GM12878 (cell line): ENCODE results near the gene MRGPRG. TPM values are rescaled to one million over a fixed set of nuclear protein-coding genes. Genes with fewer than 3 reads are reported as not detected.

Experiments
- ATAC-seq: fragments of 200-7000 bp; cut with Tn5 transposase; 3 replicates; pipeline ENCODE4 v1.9.1; 2020; ENCODE audit warnings: mild to moderate bottlenecking, moderate library complexity
- BruUV-seq: library from RNA; stranded (reverse); fragments of 400-500 nt; replicated peaks from 2 replicates; lab custom pipeline; 2021; lab: Mats Ljungman, UMichigan
- CTCF ChIA-PET: fragments of 300-600 bp; sonication (Branson Sonifier 250); formaldehyde crosslinking; extraction: SDS; loops from one replicate; lab custom pipeline; 2021; ENCODE audit warnings: inconsistent platforms; lab: Yijun Ruan, JAX
- POLR2A ChIA-PET: fragments of 350-600 bp; formaldehyde crosslinking; extraction: SDS; loops from one replicate; lab custom pipeline; 2021; ENCODE audit warnings: inconsistent platforms; lab: Charles Lee
- RAD21 ChIA-PET: fragments of 300-600 bp; sonication (Branson Sonifier 250); formaldehyde crosslinking; loops from one replicate; lab custom pipeline; 2023; ENCODE audit warnings: antibody characterized with exemption; ENCODE audit not compliant: unreplicated experiment; lab: Charles Lee
- SMC1A ChIA-PET: fragments of 300-600 bp; sonication (Branson Sonifier 250); formaldehyde crosslinking; loops from one replicate; lab custom pipeline; 2023; ENCODE audit not compliant: unreplicated experiment, uncharacterized antibody; lab: Charles Lee
- DNase-seq: peaks from one replicate; pipeline ENCODE4 v3.0.0-alpha.2; 2011; ENCODE audit warnings: low read depth, low spot score
- FAIRE-seq: peaks from 3 replicates; lab custom pipeline; 2011; peaks lifted over from hg19 to GRCh38; lab: Jason Lieb, UNC
- H2AFZ ChIP-seq: 2 replicates; pipeline ENCODE4 v1.6.0; 2011; ENCODE audit warnings: low read depth, low read length, control low read depth; ENCODE audit not compliant: control insufficient read depth
- H3K27ac ChIP-seq: 2 replicates; pipeline ENCODE4 v1.5.1; 2011; ENCODE audit warnings: control low read depth; ENCODE audit not compliant: control insufficient read depth, insufficient read depth
- H3K27me3 ChIP-seq, 2 experiments: replicated peaks in 1 of 2; 2 replicates each; pipeline versions ENCODE4 v1.6.0 to v1.6.1; 2011; ENCODE audit warnings: low read length in 1 of 2; ENCODE audit not compliant: control insufficient read depth in 2 of 2, insufficient read depth in 2 of 2
- H3K36me3 ChIP-seq, 2 experiments: 2 replicates each; pipeline ENCODE4 v1.5.1; 2011; ENCODE audit warnings: low read length in 1 of 2; ENCODE audit not compliant: control insufficient read depth in 2 of 2, insufficient read depth in 2 of 2
- H3K4me1 ChIP-seq: 2 replicates; pipeline ENCODE4 v1.6.1; 2011; ENCODE audit warnings: mild to moderate bottlenecking, low read length, moderate library complexity, mixed read lengths; ENCODE audit not compliant: control insufficient read depth, insufficient read depth
- H3K4me2 ChIP-seq: 2 replicates; pipeline ENCODE4 v1.6.0; 2011; ENCODE audit warnings: control low read depth; ENCODE audit not compliant: control insufficient read depth, insufficient read depth
- H3K4me3 ChIP-seq: fragments of 200-600 bp; sonication (generic); 2 replicates; pipeline ENCODE4 v1.5.1; 2016
- H3K79me2 ChIP-seq: 2 replicates; pipeline ENCODE4 v1.6.0; 2011; ENCODE audit warnings: low read length; ENCODE audit not compliant: control insufficient read depth, insufficient read depth
- H3K9ac ChIP-seq: 2 replicates; pipeline ENCODE4 v1.8.0; 2011; ENCODE audit warnings: low read length, control low read depth, mixed read lengths; ENCODE audit not compliant: control insufficient read depth, insufficient read depth
- H3K9me3 ChIP-seq: replicated peaks from 3 replicates; pipeline ENCODE4 v1.5.1; 2011; ENCODE audit warnings: mild to moderate bottlenecking, low read length; ENCODE audit not compliant: control insufficient read depth, insufficient read depth
- H4K20me1 ChIP-seq: 2 replicates; pipeline ENCODE4 v1.6.0; 2011; ENCODE audit not compliant: control insufficient read depth, insufficient read depth
- SIX5 ChIP-seq: IDR thresholded peaks from 2 replicates; pipeline ENCODE4 v1.6.1; 2011; ENCODE audit warnings: mild to moderate bottlenecking, low read depth, low read length, moderate library complexity; ENCODE audit not compliant: severe bottlenecking
- WGBS: methylation state at CpG from one replicate; pipeline ENCODE4 v1.1.6; 2016; ENCODE audit warnings: low lambda C conversion rate; ENCODE audit not compliant: insufficient replicate concordance, insufficient coverage; ENCODE audit errors: missing lambda C conversion rate; 5-methylcytosine and 5-hydroxymethylcytosine counted together
- in situ Hi-C: fragments of 300-500 bp; cut with MboI; formaldehyde crosslinking; loops from 9 replicates; pipeline ENCODE4 v1.14.3; 2018; ENCODE audit warnings: mixed read lengths
- intact Hi-C: fragments of 100-400 bp; cut with micrococcal nuclease; formaldehyde crosslinking; loops from one replicate; pipeline ENCODE4 v1.14.2; 2022; ENCODE audit not compliant: unreplicated experiment
- polyA plus RNA-seq, 11 experiments: library from polyadenylated mRNA; depleted of rRNA in 4 of 11; unstranded in 6 of 11; stranded (reverse) in 5 of 11; fragments of >200 nt; fragmentation: Nextera tagmentation in 4 of 11; fragmentation: Illumina TruSeq in 1 of 11; extraction: Ambion mirVana in 4 of 11; extraction: Trizol in 1 of 11; gene quantifications; 1 replicate in 1 of 11; 2 replicates in 10 of 11; pipeline versions ENCODE4 v1.2.1 to v1.2.3, GENCODE V29; 2011 to 2016; ENCODE audit warnings: inconsistent platforms in 2 of 11, missing spikeins in 2 of 11, low read depth in 1 of 11
- total RNA-seq, 4 experiments: library from RNA; depleted of rRNA in 3 of 4; stranded (reverse); fragments of >200 nt in 3 of 4; fragmentation: Illumina TruSeq in 1 of 4; extraction: Trizol in 1 of 4; gene quantifications; 2 replicates each; pipeline versions ENCODE4 v1.2.1 to v1.2.3, GENCODE V29; 2013 to 2021
- TF ChIP-seq, protein P1 (sequence below): fragments of 450-650 bp; IDR thresholded peaks from 2 replicates; pipeline ENCODE4 v1.6.1; 2016; ENCODE audit warnings: mild to moderate bottlenecking

Gene MRGPRG
- total and polyA plus RNA-seq, 10 of the 15 experiments (the other 5 are each of a cell fraction or from before 2014, with no cell fraction given): not detected

- Histone ChIP-seq H3K4me1 (no peaks in the 10 kb centered on the region), H3K27me3 (peaks cover 2% of the 10 kb centered on the region in 2 experiments; a peak in 3 of 4 replicates), H3K27ac (no peak overlapping the region), H3K9me3 (no peaks in the 10 kb centered on the region), H4K20me1 (no peaks in the 10 kb centered on the region), H3K4me3 (no peak overlapping the region), H3K9ac (no peak overlapping the region), H2AFZ (no peak overlapping the region), H3K79me2 (no peaks in the 10 kb centered on the region), H3K36me3 (no peaks in the 10 kb centered on the region)
- in situ Hi-C loops: no loop called here
- BruUV-seq: no TSS peak
- DNase-seq: no peak
- ATAC-seq: no peak
- POLR2A ChIA-PET: no interaction called here
- CTCF ChIA-PET: no interaction called here
- FAIRE-seq: no peak
- SMC1A ChIA-PET: no interaction called here
- RAD21 ChIA-PET: no interaction called here
- TF ChIP-seq SIX5: no peak
- TF ChIP-seq, protein P1, sequence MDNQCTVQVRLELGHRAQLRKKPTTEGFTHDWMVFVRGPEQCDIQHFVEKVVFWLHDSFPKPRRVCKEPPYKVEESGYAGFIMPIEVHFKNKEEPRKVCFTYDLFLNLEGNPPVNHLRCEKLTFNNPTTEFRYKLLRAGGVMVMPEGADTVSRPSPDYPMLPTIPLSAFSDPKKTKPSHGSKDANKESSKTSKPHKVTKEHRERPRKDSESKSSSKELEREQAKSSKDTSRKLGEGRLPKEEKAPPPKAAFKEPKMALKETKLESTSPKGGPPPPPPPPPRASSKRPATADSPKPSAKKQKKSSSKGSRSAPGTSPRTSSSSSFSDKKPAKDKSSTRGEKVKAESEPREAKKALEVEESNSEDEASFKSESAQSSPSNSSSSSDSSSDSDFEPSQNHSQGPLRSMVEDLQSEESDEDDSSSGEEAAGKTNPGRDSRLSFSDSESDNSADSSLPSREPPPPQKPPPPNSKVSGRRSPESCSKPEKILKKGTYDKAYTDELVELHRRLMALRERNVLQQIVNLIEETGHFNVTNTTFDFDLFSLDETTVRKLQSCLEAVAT: no peak
- TF ChIP-seq, all 136 proteins: peak for 0
- 37% methylated on average over 22 of the region's 24 CpGs for WGBS
- H3K4me2 ChIP-seq: no peak overlapping the region
- intact Hi-C loops: no loop called here
These were observed 14.2 kb downstream of the MRGPRG start for GRCh38 chr11:3204141-3205015.
